Measurements from ENCODE around the gene SRI.

DNA sequence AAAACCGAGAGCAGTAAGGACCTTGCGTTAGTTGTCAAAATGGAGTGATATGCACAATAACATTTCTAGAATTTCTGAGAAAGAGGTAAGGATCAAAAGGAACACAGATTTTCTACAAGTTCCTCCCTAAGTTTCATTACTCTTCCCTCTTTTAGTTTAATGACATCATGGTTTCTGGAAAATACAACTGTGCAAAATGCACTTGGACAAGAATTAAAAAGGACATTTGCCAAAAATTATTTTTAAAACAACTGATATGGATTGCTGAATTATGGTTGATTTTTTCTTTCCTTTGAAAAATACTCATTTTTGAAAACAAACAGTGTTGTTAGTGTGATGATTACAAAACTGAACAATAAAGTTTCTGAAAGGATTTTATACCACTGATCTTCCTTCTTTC lies 52.1 kb downstream of the SRI start:
- TF ChIP-seq POLR2A (IDR thresholded peaks at IDR 0.05; ENCODE audit: low read depth) = no peak
- TF ChIP-seq, protein P1, sequence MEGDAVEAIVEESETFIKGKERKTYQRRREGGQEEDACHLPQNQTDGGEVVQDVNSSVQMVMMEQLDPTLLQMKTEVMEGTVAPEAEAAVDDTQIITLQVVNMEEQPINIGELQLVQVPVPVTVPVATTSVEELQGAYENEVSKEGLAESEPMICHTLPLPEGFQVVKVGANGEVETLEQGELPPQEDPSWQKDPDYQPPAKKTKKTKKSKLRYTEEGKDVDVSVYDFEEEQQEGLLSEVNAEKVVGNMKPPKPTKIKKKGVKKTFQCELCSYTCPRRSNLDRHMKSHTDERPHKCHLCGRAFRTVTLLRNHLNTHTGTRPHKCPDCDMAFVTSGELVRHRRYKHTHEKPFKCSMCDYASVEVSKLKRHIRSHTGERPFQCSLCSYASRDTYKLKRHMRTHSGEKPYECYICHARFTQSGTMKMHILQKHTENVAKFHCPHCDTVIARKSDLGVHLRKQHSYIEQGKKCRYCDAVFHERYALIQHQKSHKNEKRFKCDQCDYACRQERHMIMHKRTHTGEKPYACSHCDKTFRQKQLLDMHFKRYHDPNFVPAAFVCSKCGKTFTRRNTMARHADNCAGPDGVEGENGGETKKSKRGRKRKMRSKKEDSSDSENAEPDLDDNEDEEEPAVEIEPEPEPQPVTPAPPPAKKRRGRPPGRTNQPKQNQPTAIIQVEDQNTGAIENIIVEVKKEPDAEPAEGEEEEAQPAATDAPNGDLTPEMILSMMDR (IDR thresholded peaks at IDR 0.05) = no peak

Measured in esophagus muscularis mucosa (tissue), 3 donors.